Measurements from ENCODE around the gene TRMT1.

TRMT1 gene

GRCh38 chr19:13109361-13110098 lies 7.0 kb downstream of the TRMT1 start:
- ChIA-PET CTCF (interaction anchor here (1.2 kb wide), 1 partner anchor 14 kb away, joined by 3 read pairs; no protein-coding TSS in a partner anchor), POLR2A (ENCODE audit: low non-redundant PET) (no interaction called here)

GRCh38 chr19:13104848-13105711 lies 11.5 kb downstream of the TRMT1 start:
- peak overlapping the region; percentile 32 for H3K27ac ChIP-seq
- ChIA-PET CTCF (interaction anchor here (0.6 to 1.4 kb wide), 4 partner anchors 10 to 140 kb away, joined by 3 to 9 read pairs (median 5); no protein-coding TSS in a partner anchor), POLR2A (ENCODE audit: low non-redundant PET) (no interaction called here)
- TF ChIP-seq, protein P1, sequence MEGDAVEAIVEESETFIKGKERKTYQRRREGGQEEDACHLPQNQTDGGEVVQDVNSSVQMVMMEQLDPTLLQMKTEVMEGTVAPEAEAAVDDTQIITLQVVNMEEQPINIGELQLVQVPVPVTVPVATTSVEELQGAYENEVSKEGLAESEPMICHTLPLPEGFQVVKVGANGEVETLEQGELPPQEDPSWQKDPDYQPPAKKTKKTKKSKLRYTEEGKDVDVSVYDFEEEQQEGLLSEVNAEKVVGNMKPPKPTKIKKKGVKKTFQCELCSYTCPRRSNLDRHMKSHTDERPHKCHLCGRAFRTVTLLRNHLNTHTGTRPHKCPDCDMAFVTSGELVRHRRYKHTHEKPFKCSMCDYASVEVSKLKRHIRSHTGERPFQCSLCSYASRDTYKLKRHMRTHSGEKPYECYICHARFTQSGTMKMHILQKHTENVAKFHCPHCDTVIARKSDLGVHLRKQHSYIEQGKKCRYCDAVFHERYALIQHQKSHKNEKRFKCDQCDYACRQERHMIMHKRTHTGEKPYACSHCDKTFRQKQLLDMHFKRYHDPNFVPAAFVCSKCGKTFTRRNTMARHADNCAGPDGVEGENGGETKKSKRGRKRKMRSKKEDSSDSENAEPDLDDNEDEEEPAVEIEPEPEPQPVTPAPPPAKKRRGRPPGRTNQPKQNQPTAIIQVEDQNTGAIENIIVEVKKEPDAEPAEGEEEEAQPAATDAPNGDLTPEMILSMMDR (conservative IDR thresholded peaks at IDR 0.05; ENCODE audit: low read depth) = 0 out of 2 replicates have a peak, but pooled peaks have one; percentile 22
- no peak for DNase-seq (ENCODE audit: low spot score)

More at GRCh38 chr19:13109361-13110098, 7.0 kb downstream of the TRMT1 start:
- peak overlapping the region; percentile 31 for H3K27ac ChIP-seq
- no peak for DNase-seq (ENCODE audit: low spot score)
- TF ChIP-seq, protein P1 (conservative IDR thresholded peaks at IDR 0.05; ENCODE audit: low read depth) = no peak

- H3K27ac ChIP-seq = no peak overlapping the region
These were observed 12.1 kb downstream of the TRMT1 start for GRCh38 chr19:13104360-13104847.

DNA sequence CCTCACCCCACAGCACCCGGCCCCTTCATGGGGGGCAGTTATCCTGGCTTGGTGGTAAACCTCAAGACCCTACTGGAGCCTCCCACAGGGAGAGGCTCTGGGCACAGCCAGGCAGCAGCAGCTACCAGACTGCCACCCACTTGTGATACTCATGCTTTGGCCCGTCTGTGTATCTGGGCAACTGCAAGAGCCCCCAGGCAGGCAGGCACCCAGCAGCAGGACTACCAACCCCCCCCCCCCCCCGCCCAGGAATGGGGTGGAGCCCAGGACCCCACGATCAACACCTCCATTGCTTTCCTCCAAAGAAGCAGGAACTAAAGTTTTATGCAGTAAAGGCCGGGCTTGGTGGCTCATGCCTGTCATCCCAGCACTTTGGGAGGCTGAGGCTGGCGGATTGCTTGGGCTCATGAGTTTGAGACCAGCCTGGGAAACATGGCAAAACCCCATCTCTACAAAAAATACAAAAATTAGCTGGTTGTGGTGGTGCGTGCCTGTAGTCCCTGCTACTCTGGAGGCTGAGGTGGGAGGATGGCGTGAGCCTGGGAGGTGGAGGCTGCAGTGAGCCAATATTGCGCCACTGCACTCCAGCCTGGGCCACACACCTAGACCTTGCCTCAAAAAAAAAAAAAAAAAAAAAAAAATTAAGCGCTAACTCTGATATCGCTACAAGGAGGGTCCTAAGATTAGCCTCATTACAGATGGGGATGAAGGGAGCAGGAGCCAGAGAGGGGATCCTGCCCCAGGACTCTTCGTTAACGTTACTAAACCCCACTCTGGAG lies 12.8 kb downstream of the TRMT1 start:
- ChIA-PET POLR2A (ENCODE audit: low non-redundant PET) (no interaction called here), CTCF (interaction anchor here (0.6 to 1.4 kb wide), 4 partner anchors 44 to 173 kb away, joined by 3 to 9 read pairs (median 4); no protein-coding TSS in a partner anchor)

More at GRCh38 chr19:13104360-13104847, 12.1 kb downstream of the TRMT1 start:
- ChIA-PET CTCF (interaction anchor here (0.6 to 1.4 kb wide), 5 partner anchors 43 to 139 kb away, joined by 3 to 9 read pairs (median 5); no protein-coding TSS in a partner anchor), POLR2A (ENCODE audit: low non-redundant PET) (no interaction called here)
- TF ChIP-seq, protein P1 (conservative IDR thresholded peaks at IDR 0.05; ENCODE audit: low read depth) = peak; percentile 78
- DNase-seq (ENCODE audit: low spot score) = no peak

DNA sequence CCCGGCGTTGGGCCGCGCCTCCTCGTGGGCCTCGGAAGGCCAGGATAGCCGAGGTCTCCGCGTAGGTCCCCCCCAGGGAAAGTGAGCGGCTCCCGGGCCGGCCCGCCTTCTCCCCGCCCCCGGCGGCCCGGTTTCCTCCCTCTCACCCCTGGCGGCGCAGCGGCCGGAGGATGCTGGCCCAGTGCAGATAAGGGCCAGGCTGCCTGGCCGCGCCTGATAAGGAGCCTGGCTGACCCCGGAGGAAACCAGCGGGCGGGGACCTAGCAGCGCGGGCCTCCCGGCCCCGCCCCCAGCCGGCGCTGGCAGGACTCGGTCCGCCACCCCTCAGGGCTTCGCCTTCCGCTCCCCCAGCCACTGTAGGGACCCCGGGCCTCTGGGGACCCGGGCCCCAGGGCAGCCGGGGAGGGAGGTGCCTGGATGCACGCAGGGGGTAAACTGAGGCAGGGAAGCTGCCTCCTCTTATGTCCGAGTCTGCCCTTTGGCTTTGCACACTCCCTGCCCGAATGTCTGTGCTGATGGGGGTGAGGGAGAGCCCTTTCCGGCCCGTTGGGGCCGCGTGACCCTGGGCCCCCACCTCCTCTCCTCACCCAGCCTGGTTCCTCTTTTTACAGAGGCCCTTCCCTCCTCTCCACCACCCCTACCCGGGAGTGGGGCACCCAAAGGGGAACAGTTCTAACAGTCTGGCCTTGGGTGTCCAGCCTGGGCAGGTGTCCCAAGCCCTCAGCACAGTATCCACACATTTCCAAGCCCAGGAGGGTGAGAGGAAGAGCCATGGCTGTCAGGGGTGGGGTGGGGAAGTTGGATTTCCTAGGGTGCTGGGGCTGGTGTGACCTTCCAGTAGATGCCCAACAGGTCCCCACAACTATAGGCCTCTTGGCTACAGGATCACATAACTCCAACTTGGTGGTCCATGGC lies 13.6 kb downstream of the TRMT1 start, which contains the start of gene LYL1:
TSS of gene LYL1 (minus strand) at position 193 of the 915 bp plus-strand sequence. CDS start 1,687 bp downstream, outside the sequence.
- CTCF ChIA-PET = interaction anchor here (0.6 kb wide), 1 partner anchor 174 kb away, joined by 3 read pairs; no protein-coding TSS in a partner anchor

More for the DNA sequence above, 12.8 kb downstream of the TRMT1 start:
- DNase-seq (ENCODE audit: low spot score) = no peak
- peak overlapping the region; percentile 51 for H3K27ac ChIP-seq
- TF ChIP-seq, protein P1 (conservative IDR thresholded peaks at IDR 0.05; ENCODE audit: low read depth) = no peak

More for the DNA sequence above, 13.6 kb downstream of the TRMT1 start, which contains the start of gene LYL1:
- TF ChIP-seq, protein P1 (conservative IDR thresholded peaks at IDR 0.05; ENCODE audit: low read depth) = no peak
- H3K27ac ChIP-seq = peak within 1 kb of the TSS; percentile 51
- DNase-seq (ENCODE audit: low spot score) = no peak
- POLR2A ChIA-PET (ENCODE audit: low non-redundant PET) = no interaction called here

All from RWPE1 (cell line).